Hepatocyte (in vitro differentiated cells): ENCODE measurements around the gene TGFB1. TPM values are rescaled to one million over a fixed set of nuclear protein-coding genes. Genes with fewer than 3 reads are reported as not detected.

Source experiments
- DNase-seq: peaks from one replicate; pipeline ENCODE4 v3.0.0-alpha.2; 2016; ENCODE audit warnings: low spot score
- H2AFZ ChIP-seq: fragments of 200-600 bp; sonication (generic); 2 replicates; pipeline ENCODE4 v1.6.0; 2016; ENCODE audit warnings: antibody characterized with exemption, mild to moderate bottlenecking
- H3K27ac ChIP-seq: fragments of 200-600 bp; sonication (generic); 2 replicates; pipeline ENCODE4 v1.5.1; 2016; ENCODE audit warnings: mild to moderate bottlenecking
- H3K27me3 ChIP-seq: fragments of 200-600 bp; sonication (generic); 2 replicates; pipeline ENCODE4 v1.6.1; 2016
- H3K36me3 ChIP-seq: fragments of 200-600 bp; sonication (generic); replicated peaks from 2 replicates; pipeline ENCODE4 v1.5.1; 2016; ENCODE audit warnings: low read depth; ENCODE audit not compliant: insufficient read depth
- H3K4me1 ChIP-seq: fragments of 200-600 bp; sonication (generic); 2 replicates; pipeline ENCODE4 v1.5.1; 2016; ENCODE audit warnings: mild to moderate bottlenecking, moderate library complexity; ENCODE audit not compliant: insufficient read depth
- H3K4me2 ChIP-seq: fragments of 200-600 bp; sonication (generic); 2 replicates; pipeline ENCODE4 v1.6.0; 2016
- H3K4me3 ChIP-seq: fragments of 200-600 bp; sonication (generic); 2 replicates; pipeline ENCODE4 v1.5.1; 2016; ENCODE audit warnings: mild to moderate bottlenecking
- H3K79me2 ChIP-seq: fragments of 200-600 bp; sonication (generic); 2 replicates; pipeline ENCODE4 v1.6.0; 2017; ENCODE audit warnings: mild to moderate bottlenecking
- H3K9me2 ChIP-seq: fragments of 200-600 bp; sonication (generic); replicated peaks from 2 replicates; pipeline ENCODE4 v1.6.0; 2017; ENCODE audit warnings: mild to moderate bottlenecking; ENCODE audit not compliant: insufficient read depth
- H3K9me3 ChIP-seq: fragments of 200-600 bp; sonication (generic); 2 replicates; pipeline ENCODE4 v1.5.1; 2016; ENCODE audit warnings: low read depth, mild to moderate bottlenecking
- H4K20me1 ChIP-seq: fragments of 200-600 bp; sonication (generic); 2 replicates; pipeline ENCODE4 v1.6.0; 2016; ENCODE audit warnings: mild to moderate bottlenecking; ENCODE audit not compliant: insufficient read depth, poor library complexity, severe bottlenecking
- CTCF ChIP-seq: fragments of 200-600 bp; sonication (generic); IDR thresholded peaks from 2 replicates; pipeline ENCODE4 v1.5.1; 2016; ENCODE audit warnings: antibody characterized with exemption, mild to moderate bottlenecking; ENCODE audit not compliant: poor library complexity
- EZH2 ChIP-seq: fragments of 200-600 bp; sonication (generic); IDR thresholded peaks from 2 replicates; pipeline ENCODE4 v1.6.1; 2016; ENCODE audit warnings: antibody characterized with exemption, mild to moderate bottlenecking, borderline replicate concordance
- EZH2phosphoT487 ChIP-seq: fragments of 200-600 bp; sonication (generic); IDR thresholded peaks from one replicate; pipeline ENCODE4 v1.6.1; 2018; ENCODE audit warnings: antibody characterized with exemption, mild to moderate bottlenecking, low read depth, moderate library complexity; ENCODE audit not compliant: unreplicated experiment, severe bottlenecking
- WGBS: methylation state at CpG from one replicate; pipeline ENCODE4 v1.1.6; 2016; ENCODE audit warnings: low lambda C conversion rate; ENCODE audit errors: missing lambda C conversion rate; 5-methylcytosine and 5-hydroxymethylcytosine counted together
- polyA plus RNA-seq: library from polyadenylated mRNA; unstranded; fragments of >200 nt; fragmentation: Nextera tagmentation; extraction: Ambion mirVana; gene quantifications from 2 replicates; pipeline ENCODE4 v1.2.1, GENCODE V29; 2016
- total RNA-seq: library from RNA; depleted of rRNA; stranded (reverse); fragments of >200 nt; gene quantifications from 2 replicates; pipeline ENCODE4 v1.2.3, GENCODE V29; 2014

TGFB1 gene
- total and polyA plus RNA-seq, 2 experiments from 2014 or later = 17.1 to 122 TPM

- Histone ChIP-seq H3K27ac (peak overlapping the region; percentile 65), H2AFZ (peak overlapping the region; percentile 73)
Observed at GRCh38 chr19:41352609-41353465, 885 bp downstream of the TGFB1 start.

GRCh38 chr19:41352279-41352608, 1.5 kb downstream of the TGFB1 start:
- Histone ChIP-seq H3K79me2 (peaks cover 37% of the 10 kb centered on the region), H3K4me2 (peak overlapping the region; percentile 89), H3K9me2 (no peaks in the 10 kb centered on the region), H3K36me3 (no peaks in the 10 kb centered on the region), H3K27ac (peak overlapping the region; percentile 65), H3K27me3 (peaks cover 5% of the 10 kb centered on the region), H4K20me1 (peaks cover 10% of the 10 kb centered on the region), H3K9me3 (no peaks in the 10 kb centered on the region), H2AFZ (peak overlapping the region; percentile 11), H3K4me3 (peak overlapping the region; percentile 80), H3K4me1 (peaks cover 6% of the 10 kb centered on the region)
- WGBS = 0% methylated on average over 12 of the region's 12 CpGs
- TF ChIP-seq EZH2 = peak; percentile 15
- no peak for TF ChIP-seq EZH2phosphoT487
- no peak for TF ChIP-seq CTCF
- no peak for DNase-seq

More at GRCh38 chr19:41352609-41353465, 885 bp downstream of the TGFB1 start:
- WGBS = under 1% methylated on average over 56 of the region's 71 CpGs
- Histone ChIP-seq H3K4me1 (peaks cover 6% of the 10 kb centered on the region), H3K36me3 (no peaks in the 10 kb centered on the region), H3K9me3 (no peaks in the 10 kb centered on the region), H3K9me2 (no peaks in the 10 kb centered on the region), H3K4me3 (peak overlapping the region; percentile 80), H3K79me2 (peaks cover 37% of the 10 kb centered on the region), H4K20me1 (peaks cover 10% of the 10 kb centered on the region), H3K4me2 (peak overlapping the region; percentile 89), H3K27me3 (peaks cover 5% of the 10 kb centered on the region)
- no peak for TF ChIP-seq EZH2
- TF ChIP-seq CTCF = peak; percentile 47
- no peak for TF ChIP-seq EZH2phosphoT487
- DNase-seq = peak; percentile 73

- no peak overlapping the region for H3K27ac ChIP-seq
- peaks cover 10% of the 10 kb centered on the region for H4K20me1 ChIP-seq
- H3K9me2 ChIP-seq = no peaks in the 10 kb centered on the region
- DNase-seq = peak; percentile 65
- peaks cover 5% of the 10 kb centered on the region for H3K27me3 ChIP-seq
- H2AFZ ChIP-seq = no peak overlapping the region
- H3K4me2 ChIP-seq = peak overlapping the region; percentile 89
- under 1% methylated on average over 32 of the region's 58 CpGs for WGBS
- TF ChIP-seq EZH2phosphoT487 = no peak
- no peak for TF ChIP-seq CTCF
- peak; percentile 0 for TF ChIP-seq EZH2
- H3K9me3 ChIP-seq = no peaks in the 10 kb centered on the region
- peak overlapping the region; percentile 80 for H3K4me3 ChIP-seq
- H3K79me2 ChIP-seq = peaks cover 37% of the 10 kb centered on the region
- peaks cover 6% of the 10 kb centered on the region for H3K4me1 ChIP-seq
- no peaks in the 10 kb centered on the region for H3K36me3 ChIP-seq
Observed at GRCh38 chr19:41351339-41352245, 2.1 kb downstream of the TGFB1 start.
